ENCODE measurements around the gene KIR3DL1.
A peak's percentile ranks its signal among the peaks of the same experiment; 100 is the strongest.

GRCh38 chr19:54795758-54796157 lies 20.5 kb upstream of the KIR3DL1 start:
- TF ChIP-seq CTCF (IDR thresholded peaks at IDR 0.05 in 8 of 11, conservative IDR thresholded peaks at IDR 0.05 in 3 of 11) (no peak), POLR2A (IDR thresholded peaks at IDR 0.05) (no peak), POLR2AphosphoS5 (IDR thresholded peaks at IDR 0.05) (peak in 1 of 3 donors; percentile 47)
